GM21423 (cell line): Measurements from ENCODE around the gene ANKS1B.

Source experiments
- ATAC-seq: cut with Tn5 transposase; IDR thresholded peaks from one replicate; pipeline ENCODE4 v1.9.1; 2021; ENCODE audit warnings: mild to moderate bottlenecking, moderate library complexity; ENCODE audit not compliant: unreplicated experiment

ANKS1B gene

GRCh38 chr12:98909746-98910145 lies 1075.0 kb downstream of the ANKS1B start:
- ATAC-seq, result no peak

- no peak for ATAC-seq
Observed at GRCh38 chr12:98908866-98909265, 1075.9 kb downstream of the ANKS1B start.

GRCh38 chr12:98903875-98904274 lies 1080.9 kb downstream of the ANKS1B start:
- no peak for ATAC-seq

- ATAC-seq, result no peak
Observed at GRCh38 chr12:98901189-98901588, 1083.5 kb downstream of the ANKS1B start.

- ATAC-seq, result no peak
Observed at GRCh38 chr12:98896938-98897337, 1087.8 kb downstream of the ANKS1B start.

- no peak for ATAC-seq
Observed at GRCh38 chr12:98895086-98895651, 1089.6 kb downstream of the ANKS1B start.

- no peak for ATAC-seq
Observed at GRCh38 chr12:98894412-98895085, 1090.2 kb downstream of the ANKS1B start.

GRCh38 chr12:98893675-98894411 lies 1090.9 kb downstream of the ANKS1B start:
- ATAC-seq, result no peak

- ATAC-seq, result no peak
Observed at GRCh38 chr12:98893126-98893674, 1091.5 kb downstream of the ANKS1B start.

- no peak for ATAC-seq
Observed at GRCh38 chr12:98885778-98886177, 1099.0 kb downstream of the ANKS1B start.

- no peak for ATAC-seq
Observed at GRCh38 chr12:98883231-98883630, 1101.5 kb downstream of the ANKS1B start.

GRCh38 chr12:98882526-98882925 lies 1102.2 kb downstream of the ANKS1B start:
- ATAC-seq, result no peak

GRCh38 chr12:98873776-98874175 lies 1111.0 kb downstream of the ANKS1B start:
- ATAC-seq, result no peak

GRCh38 chr12:98870504-98870903 lies 1114.2 kb downstream of the ANKS1B start:
- ATAC-seq, result no peak

GRCh38 chr12:98869886-98870503 lies 1114.7 kb downstream of the ANKS1B start:
- ATAC-seq, result no peak

GRCh38 chr12:98868538-98868937 lies 1116.2 kb downstream of the ANKS1B start:
- no peak for ATAC-seq

GRCh38 chr12:98868076-98868475 lies 1116.7 kb downstream of the ANKS1B start:
- ATAC-seq, result no peak

- no peak for ATAC-seq
Observed at GRCh38 chr12:98864363-98864762, 1120.4 kb downstream of the ANKS1B start.

- ATAC-seq, result no peak
Observed at GRCh38 chr12:98863167-98863566, 1121.6 kb downstream of the ANKS1B start.

GRCh38 chr12:98861251-98861650 lies 1123.5 kb downstream of the ANKS1B start:
- no peak for ATAC-seq

GRCh38 chr12:98856897-98857540 lies 1127.7 kb downstream of the ANKS1B start:
- no peak for ATAC-seq
